NCI-H1930 (cell line): ENCODE data around the gene PHF2.

Experiments used
- DNase-seq, 2 experiments: peaks; one replicate each; lab custom pipeline; 2025; lab: John Stamatoyannopoulos, UW

The PHF2 gene

GRCh38 chr9:93587284-93587650 lies 10.9 kb downstream of the PHF2 start:
- DNase-seq, result no peak

- no peak for DNase-seq
Measured at GRCh38 chr9:93587651-93588347, 11.4 kb downstream of the PHF2 start.

- no peak for DNase-seq
Measured at GRCh38 chr9:93588641-93589609, 12.5 kb downstream of the PHF2 start.

GRCh38 chr9:93589688-93590087 lies 13.3 kb downstream of the PHF2 start:
- no peak for DNase-seq

- no peak for DNase-seq
Measured at GRCh38 chr9:93590609-93591234, 14.3 kb downstream of the PHF2 start.

- DNase-seq, result no peak
Measured at GRCh38 chr9:93591301-93592007, 15.1 kb downstream of the PHF2 start.

- DNase-seq, result no peak
Measured at GRCh38 chr9:93592008-93592642, 15.7 kb downstream of the PHF2 start.

GRCh38 chr9:93592643-93593021 lies 16.2 kb downstream of the PHF2 start:
- no peak for DNase-seq

- DNase-seq, result no peak
Measured at GRCh38 chr9:93593144-93593658, 16.8 kb downstream of the PHF2 start.

GRCh38 chr9:93594041-93594756 lies 17.8 kb downstream of the PHF2 start:
- no peak for DNase-seq

GRCh38 chr9:93595461-93595860 lies 19.1 kb downstream of the PHF2 start:
- DNase-seq, result no peak

- DNase-seq, result no peak
Measured at GRCh38 chr9:93595861-93596365, 19.5 kb downstream of the PHF2 start.

- DNase-seq, result no peak
Measured at GRCh38 chr9:93596399-93596798, 20.0 kb downstream of the PHF2 start.

GRCh38 chr9:93597142-93597706 lies 20.8 kb downstream of the PHF2 start:
- DNase-seq, result no peak

GRCh38 chr9:93597871-93598646 lies 21.7 kb downstream of the PHF2 start:
- DNase-seq, result no peak

GRCh38 chr9:93598647-93599241 lies 22.4 kb downstream of the PHF2 start:
- no peak for DNase-seq

- no peak for DNase-seq
Measured at GRCh38 chr9:93599571-93600403, 23.4 kb downstream of the PHF2 start.

- DNase-seq, result no peak
Measured at GRCh38 chr9:93600504-93600903, 24.1 kb downstream of the PHF2 start.
